Endothelial cell (in vitro differentiated cells): Measurements from ENCODE around the gene SLC25A33. TPM values are rescaled to one million over a fixed set of nuclear protein-coding genes. Genes with fewer than 3 reads are reported as not detected.

Experiments used
- DNase-seq: peaks from one replicate; pipeline ENCODE4 v3.0.0; 2021; ENCODE audit warnings: low spot score
- H3K27ac Mint-ChIP-seq: one replicate; pipeline ENCODE4 v1.8.0; 2021; ENCODE audit warnings: mixed read lengths, inconsistent platforms; ENCODE audit not compliant: unreplicated experiment
- H3K27me3 Mint-ChIP-seq: one replicate; pipeline ENCODE4 v1.8.0; 2021; ENCODE audit warnings: mild to moderate bottlenecking, moderate library complexity, mixed read lengths, inconsistent platforms; ENCODE audit not compliant: unreplicated experiment
- H3K36me3 Mint-ChIP-seq: one replicate; pipeline ENCODE4 v1.8.0; 2021; ENCODE audit warnings: mild to moderate bottlenecking, low read depth, mixed read lengths, inconsistent platforms; ENCODE audit not compliant: unreplicated experiment
- H3K4me1 Mint-ChIP-seq: one replicate; pipeline ENCODE4 v1.8.0; 2021; ENCODE audit warnings: mild to moderate bottlenecking, mixed read lengths, inconsistent platforms; ENCODE audit not compliant: unreplicated experiment
- H3K4me3 Mint-ChIP-seq: one replicate; pipeline ENCODE4 v1.8.0; 2021; ENCODE audit warnings: mild to moderate bottlenecking, mixed read lengths, inconsistent platforms; ENCODE audit not compliant: unreplicated experiment
- H3K9me3 Mint-ChIP-seq: one replicate; pipeline ENCODE4 v1.8.0; 2021; ENCODE audit warnings: mixed read lengths, inconsistent platforms; ENCODE audit not compliant: unreplicated experiment
- CTCF ChIP-seq: fragments of 200-600 bp; sonication (generic); IDR thresholded peaks from one replicate; pipeline ENCODE4 v1.5.0; 2021; ENCODE audit warnings: antibody characterized with exemption; ENCODE audit not compliant: unreplicated experiment
- total RNA-seq: library from RNA; stranded (reverse); fragmentation: NEBNext Ultra II Directional; extraction: Animal tissue kit (Norgen Biotek cat#: 25700); gene quantifications from one replicate; pipeline ENCODE4 v1.2.1, GENCODE V29; 2021; ENCODE audit not compliant: unreplicated experiment

The SLC25A33 gene
- total RNA-seq, 1 donor from 2014 or later: 4.2 TPM

- peak overlapping the region; percentile 86 for H3K27ac Mint-ChIP-seq
- no peaks in the 10 kb centered on the region for H3K9me3 Mint-ChIP-seq
- H3K4me3 Mint-ChIP-seq: no peak overlapping the region
- H3K27me3 Mint-ChIP-seq: peaks cover 6% of the 10 kb centered on the region
- no peaks in the 10 kb centered on the region for H3K36me3 Mint-ChIP-seq
- peaks cover 34% of the 10 kb centered on the region for H3K4me1 Mint-ChIP-seq
- DNase-seq: peak; percentile 83
- no peak for TF ChIP-seq CTCF
These were observed 54.5 kb downstream of the SLC25A33 start for GRCh38 chr1:9593492-9594465.

- Mint-ChIP-seq H3K4me1 (peaks cover 33% of the 10 kb centered on the region), H3K27me3 (peaks cover 6% of the 10 kb centered on the region), H3K9me3 (no peaks in the 10 kb centered on the region), H3K27ac (no peak overlapping the region), H3K36me3 (no peaks in the 10 kb centered on the region), H3K4me3 (no peak overlapping the region)
- no peak for TF ChIP-seq CTCF
- no peak for DNase-seq
These were observed 55.3 kb downstream of the SLC25A33 start for GRCh38 chr1:9594471-9595155.

- Mint-ChIP-seq H3K36me3 (no peaks in the 10 kb centered on the region), H3K9me3 (no peaks in the 10 kb centered on the region), H3K4me3 (no peak overlapping the region), H3K4me1 (peaks cover 30% of the 10 kb centered on the region), H3K27ac (no peak overlapping the region), H3K27me3 (peaks cover 3% of the 10 kb centered on the region)
- no peak for TF ChIP-seq CTCF
- no peak for DNase-seq
These were observed 56.1 kb downstream of the SLC25A33 start for GRCh38 chr1:9595156-9595967.

- Mint-ChIP-seq H3K27me3 (peaks cover 5% of the 10 kb centered on the region), H3K9me3 (no peaks in the 10 kb centered on the region), H3K27ac (no peak overlapping the region), H3K4me3 (no peak overlapping the region), H3K4me1 (peaks cover 24% of the 10 kb centered on the region), H3K36me3 (no peaks in the 10 kb centered on the region)
- no peak for DNase-seq
- TF ChIP-seq CTCF: no peak
These were observed 56.7 kb downstream of the SLC25A33 start for GRCh38 chr1:9595968-9596340.
